GM21576 (cell line): ENCODE results near the gene CPSF4L.

Source experiments
- ATAC-seq: cut with Tn5 transposase; IDR thresholded peaks from one replicate; pipeline ENCODE4 v1.9.1; 2021; ENCODE audit warnings: mild to moderate bottlenecking, moderate library complexity; ENCODE audit not compliant: unreplicated experiment

The CPSF4L gene

GRCh38 chr17:73237714-73238113 is 24.0 kb downstream of the CPSF4L start:
- ATAC-seq = no peak

- no peak for ATAC-seq
These were observed 26.9 kb downstream of the CPSF4L start for GRCh38 chr17:73234736-73235135.

DNA sequence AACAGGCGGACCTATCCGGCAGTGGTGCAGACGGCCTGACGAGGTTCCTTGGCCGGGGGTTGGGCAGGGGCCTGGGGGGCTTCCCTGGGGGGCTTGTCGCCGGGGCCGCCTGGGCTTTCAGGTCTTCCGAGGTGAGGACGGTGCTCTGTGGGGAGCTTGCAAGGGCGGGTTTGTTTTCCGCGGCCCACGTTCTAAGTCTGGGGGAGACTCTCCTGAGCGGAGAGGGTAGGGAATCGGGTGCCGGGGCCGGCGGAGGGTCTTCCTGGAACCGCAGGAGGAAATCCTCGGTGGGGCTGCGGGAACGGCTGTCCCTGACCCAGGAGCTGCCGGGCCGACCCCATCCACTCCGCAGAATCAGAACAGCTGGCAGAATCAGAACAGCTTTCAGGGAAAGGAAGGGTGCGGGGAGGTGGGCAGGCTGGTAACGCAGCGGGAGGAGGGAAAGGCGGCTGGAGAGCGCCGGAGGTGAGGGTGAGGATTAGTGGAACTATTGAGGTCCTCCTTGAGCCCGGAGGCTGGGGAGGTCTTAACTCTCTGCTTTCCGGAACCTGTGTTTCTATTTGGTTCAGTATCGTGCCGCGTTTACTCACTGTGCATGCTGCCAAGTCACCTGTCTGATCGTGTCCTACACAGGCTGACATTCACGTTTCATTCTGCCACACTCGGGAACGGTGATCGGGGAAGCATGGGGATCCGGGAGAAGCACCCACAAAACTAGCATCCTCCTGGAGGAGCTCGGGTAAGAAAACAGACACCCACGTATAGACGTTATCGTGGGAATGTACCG is 28.9 kb downstream of the CPSF4L start:
- peak; percentile 11 for ATAC-seq

- peak; percentile 75 for ATAC-seq
These were observed 29.7 kb downstream of the CPSF4L start for GRCh38 chr17:73231841-73232586.

DNA sequence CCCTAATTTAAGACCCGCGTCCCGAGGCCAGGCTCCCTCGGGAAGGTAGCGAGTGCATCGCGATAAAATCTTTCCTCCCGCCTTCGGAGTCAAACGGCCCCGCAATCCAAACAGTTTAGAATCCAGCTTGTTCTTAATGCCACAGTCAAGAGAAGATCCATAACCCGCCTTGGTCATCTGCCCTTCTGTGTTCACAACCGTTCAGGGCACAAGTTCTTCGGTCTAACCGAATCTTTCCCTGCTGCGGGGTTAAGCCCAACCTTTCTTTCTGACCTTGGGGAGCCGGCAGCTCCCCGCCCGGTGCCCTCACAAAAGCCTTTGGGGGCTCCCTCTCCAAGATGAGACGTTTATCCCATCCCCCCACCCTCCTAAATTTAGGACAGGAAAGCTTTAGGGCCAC is 30.3 kb downstream of the CPSF4L start:
- no peak for ATAC-seq

- no peak for ATAC-seq
These were observed 31.6 kb downstream of the CPSF4L start for GRCh38 chr17:73230088-73230487.

DNA sequence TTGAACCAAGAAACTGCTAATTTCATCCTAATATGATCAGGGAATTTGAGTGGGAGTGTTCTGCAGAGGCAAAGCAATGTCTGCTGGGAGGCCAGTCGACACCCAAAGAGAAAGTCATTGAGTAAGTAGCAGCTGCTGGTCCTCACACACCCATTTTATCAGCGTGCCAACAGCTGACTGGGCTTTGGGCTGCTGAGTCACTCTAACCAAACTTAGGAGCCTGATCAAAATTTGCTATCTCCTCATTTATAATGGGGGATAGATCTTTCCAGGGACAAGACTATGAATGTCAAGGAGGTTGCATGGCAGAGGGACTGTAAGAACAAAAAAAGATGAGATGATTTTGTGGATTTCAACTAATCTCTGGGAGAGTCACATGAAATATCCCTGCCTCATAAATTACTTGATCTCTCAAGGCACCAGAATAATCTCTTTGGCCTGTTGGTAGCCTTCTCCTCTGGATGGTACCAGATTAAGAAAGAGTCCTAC is 32.9 kb downstream of the CPSF4L start:
- no peak for ATAC-seq

DNA sequence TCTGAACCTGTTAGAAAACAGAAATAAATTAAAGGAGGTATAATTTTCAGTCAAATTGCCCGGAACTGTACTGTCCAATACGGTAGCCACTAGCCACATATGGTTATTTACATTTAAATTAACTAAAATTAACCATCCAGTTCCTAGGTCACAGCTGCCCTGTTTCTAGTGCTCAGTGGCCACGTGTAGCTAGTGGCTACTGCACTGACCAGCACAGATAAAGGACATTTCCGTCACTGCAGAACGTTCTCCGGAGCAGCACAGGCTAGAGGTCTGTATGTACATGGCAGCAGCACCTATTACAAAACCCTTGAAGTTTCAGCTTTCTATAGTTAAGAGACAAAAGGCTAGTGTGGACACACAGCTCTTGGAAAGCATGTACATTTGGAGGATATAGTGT is 33.7 kb downstream of the CPSF4L start:
- ATAC-seq = no peak

GRCh38 chr17:73227379-73227778 is 34.3 kb downstream of the CPSF4L start:
- no peak for ATAC-seq

DNA sequence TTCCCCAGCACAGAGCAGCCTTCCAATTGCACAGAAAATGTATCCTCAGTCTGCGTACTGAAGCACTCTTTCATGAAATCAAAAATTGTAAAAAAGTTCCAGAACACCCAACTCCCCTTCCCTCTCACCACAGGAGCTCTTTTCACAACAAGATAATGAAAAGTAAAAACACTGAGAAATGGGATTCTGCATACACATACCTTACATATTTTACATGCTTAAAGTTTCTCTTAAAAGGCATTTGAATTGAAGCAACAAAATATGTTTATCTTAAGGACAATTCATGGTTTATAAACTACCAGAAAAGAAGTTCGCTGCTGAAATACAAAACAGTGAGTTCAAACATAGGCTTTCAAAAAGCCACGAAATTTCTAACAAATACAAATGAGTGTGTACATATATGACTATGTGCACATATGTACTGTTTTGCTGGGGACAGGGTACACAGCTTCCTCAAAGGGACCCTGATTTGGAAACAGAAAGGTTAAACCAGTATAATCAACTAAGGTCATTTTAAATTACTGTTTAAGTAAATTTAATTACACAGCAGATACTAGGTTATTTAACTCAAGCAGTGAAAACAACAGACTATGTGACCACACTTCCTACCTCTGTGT is 35.0 kb downstream of the CPSF4L start:
- no peak for ATAC-seq

GRCh38 chr17:73224663-73225305 is 36.9 kb downstream of the CPSF4L start:
- ATAC-seq = no peak

DNA sequence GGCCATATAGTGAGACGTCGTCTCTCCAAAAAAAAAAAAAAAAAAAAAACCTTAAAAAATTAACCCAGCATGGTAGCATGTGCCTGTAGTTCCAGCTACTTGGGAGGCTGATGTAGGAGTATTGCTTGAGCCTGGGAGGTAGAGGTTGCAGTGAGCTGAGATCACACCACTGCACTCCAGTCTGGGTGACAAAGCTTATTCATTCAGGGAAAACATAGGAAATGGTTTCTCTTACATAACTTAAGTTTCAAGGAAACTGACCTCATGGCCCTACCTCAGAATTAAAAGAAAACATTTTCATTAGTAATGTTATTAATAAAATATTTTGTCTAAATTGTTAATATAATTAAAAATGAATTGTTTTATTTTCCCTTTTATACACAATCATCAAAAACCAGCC is 37.4 kb downstream of the CPSF4L start:
- no peak for ATAC-seq

DNA sequence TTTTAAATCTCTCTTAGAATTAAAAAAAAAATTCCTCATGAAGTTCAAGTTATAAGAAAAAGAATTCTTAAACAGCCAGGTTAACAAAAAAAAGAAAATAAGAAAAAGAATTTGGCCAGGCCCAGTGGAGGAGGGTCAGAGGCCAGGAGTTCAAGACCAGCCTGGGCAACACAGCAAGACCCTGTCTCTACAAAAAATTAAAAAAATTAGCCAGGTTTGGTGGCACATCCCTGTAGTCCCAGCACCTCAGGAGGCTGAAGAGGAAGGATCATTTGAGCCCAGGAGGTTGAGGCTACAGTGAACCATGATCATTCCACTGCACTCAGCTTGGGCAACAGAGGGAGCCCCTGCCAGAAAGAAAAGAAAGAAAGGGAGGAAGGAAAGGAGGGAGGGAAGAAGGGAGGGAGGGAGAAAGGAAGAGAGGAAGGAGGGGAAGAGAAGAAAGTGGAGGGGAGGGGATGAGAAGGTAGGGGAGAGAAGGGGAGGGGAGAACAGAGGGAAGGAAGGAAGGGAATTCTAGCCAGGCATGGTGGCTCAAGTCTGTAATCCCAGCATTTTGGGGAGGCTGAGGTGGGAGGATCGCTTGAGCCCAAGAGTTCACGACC is 38.0 kb downstream of the CPSF4L start:
- no peak for ATAC-seq

GRCh38 chr17:73215447-73215846 is 46.2 kb downstream of the CPSF4L start:
- no peak for ATAC-seq

- ATAC-seq = no peak
These were observed 46.8 kb downstream of the CPSF4L start for GRCh38 chr17:73214851-73215250.

- no peak for ATAC-seq
These were observed 47.7 kb downstream of the CPSF4L start for GRCh38 chr17:73214008-73214407.

DNA sequence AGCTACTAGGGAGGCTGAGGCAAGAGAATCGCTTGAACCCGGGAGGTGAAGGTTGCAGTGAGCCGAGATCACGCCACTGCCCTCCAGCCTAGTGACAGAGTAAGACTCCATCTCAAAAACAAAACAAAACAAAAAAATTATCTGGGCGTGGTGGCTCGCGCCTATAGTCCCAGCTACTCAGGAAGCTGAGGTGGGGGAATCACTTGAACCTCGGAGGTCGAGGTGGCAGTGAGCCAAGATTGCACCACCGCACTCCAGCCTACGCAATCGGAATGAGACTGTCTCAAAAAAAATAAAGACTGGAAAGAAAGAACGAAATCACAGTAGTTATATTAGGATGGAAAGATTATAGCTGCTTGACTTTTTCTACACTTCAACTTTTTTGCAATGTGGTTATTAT is 49.9 kb downstream of the CPSF4L start:
- ATAC-seq = no peak

GRCh38 chr17:73210002-73210678 is 51.5 kb downstream of the CPSF4L start:
- no peak for ATAC-seq

- ATAC-seq = no peak
These were observed 52.2 kb downstream of the CPSF4L start for GRCh38 chr17:73209436-73209835.

DNA sequence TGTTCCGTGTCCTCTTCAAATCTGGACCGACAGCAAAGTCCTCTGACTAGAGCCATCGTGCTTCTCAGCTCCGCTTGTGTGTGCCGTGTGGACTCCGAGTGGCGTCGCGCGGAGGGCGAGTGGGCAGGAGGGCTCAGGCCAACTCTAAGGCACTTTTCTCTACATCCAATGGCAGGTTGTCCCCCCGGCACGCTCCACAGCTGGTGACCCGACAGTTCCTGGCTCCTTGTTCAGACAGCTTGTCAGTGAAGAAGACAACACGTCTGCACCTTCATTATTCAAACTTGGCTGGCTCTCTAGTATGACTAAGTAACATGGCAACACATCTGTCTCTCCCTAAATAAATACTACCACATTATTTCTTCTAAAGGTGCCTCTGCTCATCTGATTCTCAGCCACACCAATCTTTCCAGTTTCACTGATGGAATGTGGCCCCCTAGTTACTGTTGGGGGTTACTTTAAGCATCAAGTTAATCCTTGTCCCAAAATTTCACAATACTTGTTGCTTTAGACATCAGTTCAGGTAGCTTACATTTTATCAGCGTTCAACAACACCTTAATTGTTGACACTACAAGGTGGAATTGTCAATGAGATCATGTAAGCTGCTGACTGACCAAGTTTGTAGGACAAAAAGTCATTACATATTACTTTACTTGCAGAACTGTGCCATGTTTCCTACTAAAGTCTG is 53.4 kb downstream of the CPSF4L start:
- ATAC-seq = no peak
